Measurements from ENCODE around the gene CMBL.

DNA sequence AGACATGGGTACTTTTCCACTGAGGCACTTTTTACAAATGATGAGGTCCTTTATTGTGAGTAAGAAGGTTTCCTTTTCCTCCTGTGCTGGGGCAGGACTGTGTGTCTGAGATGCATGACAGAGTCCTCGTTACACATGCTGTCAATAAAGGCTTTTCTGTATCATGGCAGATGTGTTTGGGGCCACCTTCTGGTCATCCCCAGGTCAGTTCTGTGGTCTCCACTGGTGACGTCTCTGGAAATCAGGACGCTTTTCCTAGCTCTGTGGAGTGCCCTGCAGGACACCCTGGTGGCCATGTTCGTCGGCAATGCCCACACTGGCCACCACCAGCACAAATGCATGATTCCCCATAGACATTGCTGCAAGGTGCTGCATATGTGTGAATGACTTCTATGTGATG is 2.8 kb downstream of the CMBL start:
- TF ChIP-seq POLR2AphosphoS5 (IDR thresholded peaks at IDR 0.05; ENCODE audit: borderline replicate concordance, low read depth, low read length) (no peak), EZH2 (IDR thresholded peaks at IDR 0.05) (no peak), FOXP2 (optimal IDR thresholded peaks at IDR 0.05; ENCODE audit: control extremely low read depth, extremely low read length, insufficient read depth) (no peak)
